ENCODE measurements around the gene TMEM115. TPM values are rescaled to one million over a fixed set of nuclear protein-coding genes. Genes with fewer than 3 reads are reported as not detected.

TMEM115 gene
- total and polyA plus RNA-seq, 2 donors from 2014 or later, result 40.1 to 54.0 TPM

- intact Hi-C loops (cut with DNase I), result no loop called here
- H3K9ac ChIP-seq (ENCODE audit: low read length in 3 of 3), result peak overlapping the region in 2 of 3 donors; percentile 49 to 89
- no peak for FAIRE-seq
Observed at GRCh38 chr3:50356553-50356952, 2.8 kb downstream of the TMEM115 start.

DNA sequence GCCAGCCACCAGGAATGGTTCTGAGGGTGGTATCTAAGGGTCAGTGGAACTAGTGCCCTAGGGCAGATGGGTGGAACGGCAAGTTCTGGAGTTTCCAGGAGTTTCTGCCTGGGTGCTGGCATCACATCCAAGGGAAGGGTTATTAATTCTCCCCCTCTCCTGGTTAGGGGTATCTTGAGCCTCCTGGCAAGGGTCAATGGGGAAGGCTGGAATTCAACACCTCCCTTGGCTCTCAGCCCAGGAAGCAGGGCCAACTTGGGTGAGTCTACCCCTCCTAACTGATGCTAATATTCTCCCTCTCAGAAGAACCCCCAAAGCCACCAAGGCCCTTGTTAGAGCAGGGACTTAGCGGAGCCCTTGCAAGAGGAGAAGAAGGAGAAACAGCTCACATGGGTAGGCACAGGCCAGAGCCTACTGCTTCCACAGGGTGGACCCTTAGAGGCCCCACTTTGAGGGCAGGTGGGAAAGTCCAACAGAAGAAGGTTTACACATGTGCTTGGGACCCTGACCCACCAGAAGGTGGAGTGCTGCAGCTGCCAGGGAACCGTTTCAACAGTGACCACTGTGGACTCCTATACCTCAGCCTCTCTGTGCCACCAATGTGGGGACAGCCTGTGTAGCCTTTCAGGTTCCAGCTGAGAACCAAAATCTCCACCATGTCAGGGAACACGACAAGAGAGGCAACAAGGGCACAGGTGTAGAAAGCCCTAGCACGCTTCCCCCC, 3.3 kb downstream of the TMEM115 start:
- no peaks in the 10 kb centered on the region for H3K9me3 ChIP-seq (ENCODE audit: control insufficient read depth in 2 of 3, insufficient read depth in 1 of 3, low read length in 3 of 3)
- H3K27me3 ChIP-seq (ENCODE audit: control insufficient read depth, insufficient read depth, low read length), result no peaks in the 10 kb centered on the region
- peak overlapping the region; percentile 31 to 87 (median 86) for H3K4me3 ChIP-seq (ENCODE audit: low read length in 3 of 3)
- intact Hi-C loops (cut with DNase I), result no loop called here
- TF ChIP-seq, protein P1, sequence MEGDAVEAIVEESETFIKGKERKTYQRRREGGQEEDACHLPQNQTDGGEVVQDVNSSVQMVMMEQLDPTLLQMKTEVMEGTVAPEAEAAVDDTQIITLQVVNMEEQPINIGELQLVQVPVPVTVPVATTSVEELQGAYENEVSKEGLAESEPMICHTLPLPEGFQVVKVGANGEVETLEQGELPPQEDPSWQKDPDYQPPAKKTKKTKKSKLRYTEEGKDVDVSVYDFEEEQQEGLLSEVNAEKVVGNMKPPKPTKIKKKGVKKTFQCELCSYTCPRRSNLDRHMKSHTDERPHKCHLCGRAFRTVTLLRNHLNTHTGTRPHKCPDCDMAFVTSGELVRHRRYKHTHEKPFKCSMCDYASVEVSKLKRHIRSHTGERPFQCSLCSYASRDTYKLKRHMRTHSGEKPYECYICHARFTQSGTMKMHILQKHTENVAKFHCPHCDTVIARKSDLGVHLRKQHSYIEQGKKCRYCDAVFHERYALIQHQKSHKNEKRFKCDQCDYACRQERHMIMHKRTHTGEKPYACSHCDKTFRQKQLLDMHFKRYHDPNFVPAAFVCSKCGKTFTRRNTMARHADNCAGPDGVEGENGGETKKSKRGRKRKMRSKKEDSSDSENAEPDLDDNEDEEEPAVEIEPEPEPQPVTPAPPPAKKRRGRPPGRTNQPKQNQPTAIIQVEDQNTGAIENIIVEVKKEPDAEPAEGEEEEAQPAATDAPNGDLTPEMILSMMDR (IDR thresholded peaks at IDR 0.05; ENCODE audit: borderline replicate concordance, extremely low read depth, insufficient read depth), result no peak
- H3K4me1 ChIP-seq (ENCODE audit: control insufficient read depth in 2 of 3, insufficient read depth in 2 of 3, low read depth in 1 of 3, low read length in 3 of 3), result peaks cover 0 to 51% (median 37%) of the 10 kb centered on the region in 3 donors
- DNase-seq (no peak), FAIRE-seq (no peak)
- H3K9ac ChIP-seq (ENCODE audit: low read length in 3 of 3), result peak overlapping the region in 2 of 3 donors; percentile 49 to 89
- peak overlapping the region; percentile 8 to 75 for H3K27ac ChIP-seq (ENCODE audit: low read depth in 2 of 2, low read length in 2 of 2)
- peaks cover 3 to 30% (median 14%) of the 10 kb centered on the region in 3 donors for H3K36me3 ChIP-seq (ENCODE audit: control insufficient read depth in 2 of 3, insufficient read depth in 3 of 3, low read length in 3 of 3)

More at GRCh38 chr3:50356553-50356952, 2.8 kb downstream of the TMEM115 start:
- H3K4me3 ChIP-seq (ENCODE audit: low read length in 3 of 3), result peak overlapping the region; percentile 31 to 87 (median 86)
- no peaks in the 10 kb centered on the region for H3K27me3 ChIP-seq (ENCODE audit: control insufficient read depth, insufficient read depth, low read length)
- TF ChIP-seq, protein P1 (IDR thresholded peaks at IDR 0.05; ENCODE audit: borderline replicate concordance, extremely low read depth, insufficient read depth), result no peak
- DNase-seq, result no peak
- peaks cover 3 to 30% (median 14%) of the 10 kb centered on the region in 3 donors for H3K36me3 ChIP-seq (ENCODE audit: control insufficient read depth in 2 of 3, insufficient read depth in 3 of 3, low read length in 3 of 3)
- peak overlapping the region; percentile 8 to 75 for H3K27ac ChIP-seq (ENCODE audit: low read depth in 2 of 2, low read length in 2 of 2)
- no peaks in the 10 kb centered on the region for H3K9me3 ChIP-seq (ENCODE audit: control insufficient read depth in 2 of 3, insufficient read depth in 1 of 3, low read length in 3 of 3)
- peaks cover 0 to 46% (median 32%) of the 10 kb centered on the region in 3 donors for H3K4me1 ChIP-seq (ENCODE audit: control insufficient read depth in 2 of 3, insufficient read depth in 2 of 3, low read depth in 1 of 3, low read length in 3 of 3)

DNA sequence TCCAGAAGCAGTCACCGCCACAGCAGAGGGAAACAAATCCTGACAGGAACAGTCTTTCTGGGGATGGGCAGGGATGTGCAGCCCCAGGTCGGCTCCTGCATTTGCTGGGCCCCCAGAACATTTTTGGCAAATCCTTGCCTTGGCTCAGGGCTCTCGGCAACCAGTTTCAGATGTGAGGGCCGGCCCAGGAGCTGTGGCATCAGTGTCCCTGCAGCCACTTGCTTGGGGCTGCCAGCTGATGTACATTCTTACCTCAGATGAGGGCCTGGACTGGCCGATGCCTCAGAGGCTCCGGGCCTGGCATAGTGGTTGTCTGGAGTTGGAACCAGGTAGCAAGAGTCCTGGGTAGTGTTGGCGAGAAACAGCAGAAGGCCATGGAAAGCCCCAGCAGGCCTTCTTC, 4.5 kb downstream of the TMEM115 start:
- no peak overlapping the region for H3K9ac ChIP-seq (ENCODE audit: low read length in 3 of 3)
- H3K27me3 ChIP-seq (ENCODE audit: control insufficient read depth, insufficient read depth, low read length), result no peaks in the 10 kb centered on the region
- H3K4me1 ChIP-seq (ENCODE audit: control insufficient read depth in 2 of 3, insufficient read depth in 2 of 3, low read depth in 1 of 3, low read length in 3 of 3), result peaks cover 0 to 59% (median 39%) of the 10 kb centered on the region in 3 donors
- intact Hi-C loops (cut with DNase I), result no loop called here
- H3K27ac ChIP-seq (ENCODE audit: low read depth in 2 of 2, low read length in 2 of 2), result no peak overlapping the region
- no peak for DNase-seq
- FAIRE-seq, result no peak
- H3K9me3 ChIP-seq (ENCODE audit: control insufficient read depth in 2 of 3, insufficient read depth in 1 of 3, low read length in 3 of 3), result no peaks in the 10 kb centered on the region
- TF ChIP-seq, protein P1 (IDR thresholded peaks at IDR 0.05; ENCODE audit: borderline replicate concordance, extremely low read depth, insufficient read depth), result no peak
- H3K4me3 ChIP-seq (ENCODE audit: low read length in 3 of 3), result no peak overlapping the region
- H3K36me3 ChIP-seq (ENCODE audit: control insufficient read depth in 2 of 3, insufficient read depth in 3 of 3, low read length in 3 of 3), result peaks cover 3 to 30% (median 14%) of the 10 kb centered on the region in 3 donors

All from kidney (tissue), 14 donors.